ENCODE measurements around the gene PEPD. TPM values are rescaled to one million over a fixed set of nuclear protein-coding genes. Genes with fewer than 3 reads are reported as not detected.

The PEPD gene
- total RNA-seq, 2 donors from 2014 or later = 74.0 to 89.9 TPM

DNA sequence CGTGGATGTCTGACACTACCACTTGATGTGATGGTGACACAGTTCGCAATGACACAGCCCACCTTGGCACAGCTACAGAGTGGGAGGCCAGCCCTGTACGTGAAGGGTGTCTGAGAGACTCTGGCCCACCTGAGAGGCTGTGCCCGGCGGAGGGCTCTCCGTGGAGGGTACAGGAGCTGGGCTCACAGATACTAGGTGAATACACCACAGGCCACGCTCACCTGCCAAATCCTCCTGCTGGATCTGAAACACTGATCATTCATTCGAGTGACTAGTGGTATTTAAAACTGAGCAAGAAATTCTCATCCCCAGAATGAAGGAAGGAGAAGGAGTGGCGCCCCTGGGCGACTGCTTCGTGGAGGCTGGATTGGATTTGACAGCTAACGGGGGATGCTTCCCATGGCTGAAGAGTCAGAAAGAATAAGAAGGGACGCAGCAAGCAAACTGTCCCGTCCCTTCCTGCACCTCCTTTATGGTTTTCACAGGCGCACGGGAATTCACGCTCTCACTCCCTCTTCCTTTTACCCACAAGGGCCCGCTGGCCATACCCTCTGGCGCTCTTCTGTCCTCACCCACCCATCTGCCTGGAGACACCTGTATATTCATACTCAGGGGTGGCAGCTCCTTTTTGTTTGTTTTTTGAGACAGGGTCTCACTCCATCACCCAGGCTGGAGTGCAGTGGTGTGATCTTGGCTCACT, 123.1 kb downstream of the PEPD start:
- no peak overlapping the region for H3K4me3 ChIP-seq
- no peak for TF ChIP-seq POLR2AphosphoS5 (IDR thresholded peaks at IDR 0.05)
- TF ChIP-seq, protein P1, sequence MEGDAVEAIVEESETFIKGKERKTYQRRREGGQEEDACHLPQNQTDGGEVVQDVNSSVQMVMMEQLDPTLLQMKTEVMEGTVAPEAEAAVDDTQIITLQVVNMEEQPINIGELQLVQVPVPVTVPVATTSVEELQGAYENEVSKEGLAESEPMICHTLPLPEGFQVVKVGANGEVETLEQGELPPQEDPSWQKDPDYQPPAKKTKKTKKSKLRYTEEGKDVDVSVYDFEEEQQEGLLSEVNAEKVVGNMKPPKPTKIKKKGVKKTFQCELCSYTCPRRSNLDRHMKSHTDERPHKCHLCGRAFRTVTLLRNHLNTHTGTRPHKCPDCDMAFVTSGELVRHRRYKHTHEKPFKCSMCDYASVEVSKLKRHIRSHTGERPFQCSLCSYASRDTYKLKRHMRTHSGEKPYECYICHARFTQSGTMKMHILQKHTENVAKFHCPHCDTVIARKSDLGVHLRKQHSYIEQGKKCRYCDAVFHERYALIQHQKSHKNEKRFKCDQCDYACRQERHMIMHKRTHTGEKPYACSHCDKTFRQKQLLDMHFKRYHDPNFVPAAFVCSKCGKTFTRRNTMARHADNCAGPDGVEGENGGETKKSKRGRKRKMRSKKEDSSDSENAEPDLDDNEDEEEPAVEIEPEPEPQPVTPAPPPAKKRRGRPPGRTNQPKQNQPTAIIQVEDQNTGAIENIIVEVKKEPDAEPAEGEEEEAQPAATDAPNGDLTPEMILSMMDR (IDR thresholded peaks at IDR 0.05) = no peak
- TF ChIP-seq POLR2A (IDR thresholded peaks at IDR 0.05) = no peak
- no peaks in the 10 kb centered on the region for H3K27me3 ChIP-seq (replicated peaks; ENCODE audit: insufficient read depth)
- WGBS = 93% methylated on average over 19 of the region's 19 CpGs
- H3K4me1 ChIP-seq (replicated peaks) = peaks cover 3% of the 10 kb centered on the region
- H3K9me3 ChIP-seq = no peaks in the 10 kb centered on the region
- H3K36me3 ChIP-seq = no peaks in the 10 kb centered on the region
- intact Hi-C loops (cut with DNase I) = no loop called here
- DNase-seq (ENCODE audit: low spot score) = no peak
- H3K27ac ChIP-seq = no peak overlapping the region

DNA sequence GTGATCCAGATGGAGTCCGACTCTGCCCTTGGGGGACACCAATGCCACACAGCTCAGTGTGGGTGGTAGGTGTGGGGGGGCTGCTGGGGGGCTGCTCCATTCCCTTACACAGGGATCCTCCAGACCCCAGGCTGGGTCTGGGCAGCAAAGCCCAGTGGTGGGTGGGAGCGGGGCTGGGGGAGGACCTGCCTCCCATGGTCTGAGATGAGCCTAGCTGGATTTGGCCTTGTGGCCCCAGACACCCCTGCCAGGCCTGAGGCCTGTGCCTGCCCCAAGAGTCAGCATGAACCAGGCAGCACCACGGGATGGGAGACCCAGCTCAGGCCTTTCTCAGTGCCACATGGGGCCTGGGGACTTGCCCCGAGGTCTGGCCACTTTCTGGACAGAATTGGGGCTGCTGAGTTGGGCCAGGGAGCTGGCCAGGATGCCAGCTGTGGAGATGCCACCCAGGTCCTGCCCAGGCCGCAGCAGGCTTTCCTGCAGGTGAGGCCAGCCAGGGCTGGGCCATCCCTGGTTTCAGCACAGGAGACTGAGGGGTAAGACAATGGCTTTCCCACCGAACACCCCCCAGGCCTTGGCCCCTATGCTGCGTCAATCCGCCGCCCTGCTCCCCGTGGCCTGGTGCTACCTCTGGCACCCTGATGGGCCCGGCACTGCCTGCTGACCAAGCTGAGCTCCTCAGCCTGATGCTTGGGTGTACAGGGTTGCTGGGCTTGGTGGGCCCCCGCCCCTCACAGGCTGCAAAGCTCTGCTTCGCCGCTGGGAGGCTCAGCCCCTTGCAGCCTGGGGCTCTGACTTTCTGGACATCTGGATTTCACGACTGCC, 123.8 kb downstream of the PEPD start:
- Histone ChIP-seq H3K4me3 (no peak overlapping the region), H3K27ac (no peak overlapping the region), H3K9me3 (no peaks in the 10 kb centered on the region), H3K4me1 (replicated peaks) (peaks cover 3% of the 10 kb centered on the region), H3K27me3 (replicated peaks; ENCODE audit: insufficient read depth) (no peaks in the 10 kb centered on the region), H3K36me3 (no peaks in the 10 kb centered on the region)
- no peak for DNase-seq (ENCODE audit: low spot score)
- 84% methylated on average over 14 of the region's 15 CpGs for WGBS
- TF ChIP-seq, protein P1 (IDR thresholded peaks at IDR 0.05) = no peak
- no peak for TF ChIP-seq POLR2A (IDR thresholded peaks at IDR 0.05)
- TF ChIP-seq POLR2AphosphoS5 (IDR thresholded peaks at IDR 0.05) = no peak
- intact Hi-C loops (cut with DNase I) = no loop called here

DNA sequence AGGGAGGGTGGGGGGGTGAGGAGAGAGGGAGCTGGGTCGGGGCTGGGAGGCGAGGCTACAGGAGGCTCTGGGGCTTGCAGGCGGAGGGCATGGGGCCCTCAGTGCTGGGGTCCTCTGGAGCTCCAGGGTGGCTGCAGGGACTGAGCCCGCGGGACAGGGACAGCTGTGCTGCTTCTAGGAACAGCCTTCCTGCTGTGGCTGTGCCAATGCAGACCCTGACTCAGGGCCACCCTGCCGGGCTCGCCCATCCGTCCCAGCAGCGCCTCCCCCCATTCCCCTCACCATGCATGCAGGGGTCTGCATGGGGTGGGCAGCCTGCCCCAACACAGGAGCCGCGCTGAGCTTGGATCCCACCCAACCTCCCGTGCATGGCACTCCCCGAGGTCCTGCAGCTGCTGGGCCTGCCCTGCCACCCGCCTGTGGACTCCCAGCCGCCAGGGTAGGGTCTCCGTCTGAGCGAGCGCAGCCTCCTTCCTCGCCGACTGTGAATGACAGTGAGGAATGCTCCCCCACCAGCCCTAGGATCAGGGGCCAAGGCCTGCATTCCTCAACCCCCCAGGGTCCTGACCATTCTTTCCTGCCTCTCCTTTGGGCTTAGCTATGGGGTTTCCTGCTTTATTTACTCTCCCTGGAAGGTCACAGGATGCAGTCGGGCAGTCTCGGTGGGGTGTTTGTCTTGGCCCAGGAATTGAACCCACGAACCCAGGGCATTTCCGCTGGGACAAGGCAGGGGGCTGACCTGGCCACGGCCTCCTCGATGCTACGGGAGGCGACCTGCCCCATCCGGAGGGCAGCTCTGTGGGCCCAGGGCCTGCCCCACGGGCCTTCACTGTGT, 124.7 kb downstream of the PEPD start:
- no peak for DNase-seq (ENCODE audit: low spot score)
- WGBS = 84% methylated on average over 26 of the region's 30 CpGs
- H3K9me3 ChIP-seq = no peaks in the 10 kb centered on the region
- H3K27ac ChIP-seq = no peak overlapping the region
- H3K27me3 ChIP-seq (replicated peaks; ENCODE audit: insufficient read depth) = no peaks in the 10 kb centered on the region
- no peaks in the 10 kb centered on the region for H3K36me3 ChIP-seq
- TF ChIP-seq POLR2A (IDR thresholded peaks at IDR 0.05) (no peak), POLR2AphosphoS5 (IDR thresholded peaks at IDR 0.05) (no peak)
- TF ChIP-seq, protein P1 (IDR thresholded peaks at IDR 0.05) = no peak
- no peak overlapping the region for H3K4me3 ChIP-seq
- intact Hi-C loops (cut with DNase I) = no loop called here
- H3K4me1 ChIP-seq (replicated peaks) = peaks cover 8% of the 10 kb centered on the region

DNA sequence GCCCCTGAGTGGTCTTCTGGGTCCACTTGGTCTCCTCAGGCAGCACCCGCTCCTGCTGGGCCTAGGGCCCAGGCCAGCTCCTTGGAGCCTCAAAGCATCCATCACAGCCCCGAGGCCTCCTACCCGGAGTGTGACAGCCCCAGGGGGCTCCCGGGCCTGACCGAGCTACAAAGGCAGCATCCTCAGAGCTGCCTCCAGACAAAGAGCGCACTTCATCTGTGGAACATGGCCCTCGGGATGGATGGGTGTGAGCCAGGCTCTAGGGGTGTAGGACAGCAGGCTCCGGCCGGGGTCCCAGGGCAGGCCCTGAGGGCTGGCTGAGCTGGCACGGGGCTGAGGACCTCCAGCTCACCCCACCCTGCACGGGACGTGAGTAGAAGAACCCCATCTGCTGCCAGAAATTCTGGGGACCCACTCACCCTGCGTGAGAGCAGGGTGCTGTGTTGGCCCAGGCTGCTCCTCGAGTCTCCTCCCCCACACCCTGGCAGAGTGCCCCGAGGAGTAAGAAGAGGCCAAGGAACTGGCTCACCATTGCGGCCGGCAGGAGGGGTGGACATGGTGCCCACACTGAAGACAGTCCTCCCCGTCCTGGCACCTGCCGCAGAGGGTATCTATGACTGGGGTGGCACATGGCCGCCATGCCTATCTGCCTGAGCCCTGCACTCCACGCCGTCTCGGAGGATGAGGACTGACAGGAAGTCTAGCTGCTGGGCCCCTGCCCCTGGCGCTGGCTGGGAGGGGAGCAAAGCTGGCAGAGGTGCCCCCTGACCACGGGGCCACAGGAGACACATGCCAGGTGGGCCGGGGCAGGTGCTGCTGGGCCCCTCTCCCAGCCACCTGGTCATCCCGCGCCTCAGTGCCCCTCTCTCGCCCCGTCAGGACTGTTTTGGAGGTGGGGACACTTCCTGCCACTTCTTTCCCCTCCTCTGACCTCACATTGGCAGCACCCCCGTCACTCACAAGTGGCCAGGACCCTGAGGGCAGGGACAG, 125.7 kb downstream of the PEPD start:
- H3K4me3 ChIP-seq = no peak overlapping the region
- DNase-seq (ENCODE audit: low spot score) = peak; percentile 39
- intact Hi-C loops (cut with DNase I) = no loop called here
- TF ChIP-seq POLR2AphosphoS5 (IDR thresholded peaks at IDR 0.05) = no peak
- TF ChIP-seq, protein P1 (IDR thresholded peaks at IDR 0.05) = no peak
- TF ChIP-seq POLR2A (IDR thresholded peaks at IDR 0.05) = no peak
- no peaks in the 10 kb centered on the region for H3K36me3 ChIP-seq
- 65% methylated on average over 29 of the region's 31 CpGs for WGBS
- H3K4me1 ChIP-seq (replicated peaks) = peaks cover 8% of the 10 kb centered on the region
- H3K27me3 ChIP-seq (replicated peaks; ENCODE audit: insufficient read depth) = no peaks in the 10 kb centered on the region
- no peaks in the 10 kb centered on the region for H3K9me3 ChIP-seq
- H3K27ac ChIP-seq = no peak overlapping the region
